OCI-LY1 (cell line): ENCODE results near the gene FAM229B.

ENCODE experiments used
- H2AFZ ChIP-seq: fragments of 200-600 bp; sonication (generic), shearing (Covaris generic); 2 replicates; pipeline ENCODE4 v1.6.0; 2014; ENCODE audit warnings: antibody characterized with exemption, mild to moderate bottlenecking, low read length
- H3F3A ChIP-seq: fragments of 200-600 bp; sonication (generic), shearing (Covaris generic); 2 replicates; pipeline ENCODE4 v1.6.0; 2014; ENCODE audit warnings: mild to moderate bottlenecking, antibody characterized with exemption, low read length, moderate library complexity; ENCODE audit not compliant: insufficient read depth
- H3K27ac ChIP-seq: fragments of 200-600 bp; sonication (generic); 2 replicates; pipeline ENCODE4 v1.5.1; 2014; ENCODE audit warnings: low read length, mixed run types, mild to moderate bottlenecking, low read depth; ENCODE audit not compliant: poor library complexity, severe bottlenecking
- H3K27me3 ChIP-seq: fragments of 200-600 bp; sonication (generic); 2 replicates; pipeline ENCODE4 v1.6.0; 2014; ENCODE audit warnings: antibody characterized with exemption, mild to moderate bottlenecking, low read length, moderate library complexity; ENCODE audit not compliant: insufficient read depth
- H3K36me3 ChIP-seq: fragments of 200-600 bp; sonication (generic); 2 replicates; pipeline ENCODE4 v1.6.1; 2014; ENCODE audit warnings: mild to moderate bottlenecking, antibody characterized with exemption, low read length, moderate library complexity, mixed read lengths; ENCODE audit not compliant: insufficient read depth
- H3K4me1 ChIP-seq: fragments of 200-600 bp; sonication (generic); 2 replicates; pipeline ENCODE4 v1.5.1; 2014; ENCODE audit warnings: mild to moderate bottlenecking, low read length, moderate library complexity; ENCODE audit not compliant: insufficient read depth, severe bottlenecking
- H3K4me2 ChIP-seq: fragments of 200-600 bp; sonication (generic), shearing (Covaris generic); 2 replicates; pipeline ENCODE4 v1.6.1; 2014; ENCODE audit warnings: low read length
- H3K4me3 ChIP-seq: fragments of 200-600 bp; sonication (generic); 2 replicates; pipeline ENCODE4 v1.5.1; 2014; ENCODE audit warnings: low read length, low read depth, mild to moderate bottlenecking, mixed read lengths; ENCODE audit not compliant: poor library complexity, severe bottlenecking
- H3K79me2 ChIP-seq: fragments of 200-600 bp; shearing (Covaris generic); 2 replicates; pipeline ENCODE4 v1.6.1; 2016; ENCODE audit warnings: mixed run types, low read length, mixed read lengths; ENCODE audit not compliant: insufficient read depth
- H3K9ac ChIP-seq: fragments of 200-600 bp; sonication (generic), shearing (Covaris generic); 2 replicates; pipeline ENCODE4 v1.6.1; 2014; ENCODE audit warnings: mild to moderate bottlenecking, low read length, mixed read lengths
- H3K9me2 ChIP-seq: fragments of 200-600 bp; sonication (generic), shearing (Covaris generic); 2 replicates; pipeline ENCODE4 v1.6.1; 2014; ENCODE audit warnings: low read depth, mild to moderate bottlenecking, low read length, mixed read lengths
- H3K9me3 ChIP-seq: fragments of 200-600 bp; shearing (Covaris generic); 2 replicates; pipeline ENCODE4 v1.6.1; 2014; ENCODE audit warnings: low read length, mixed read lengths
- H4K20me1 ChIP-seq: fragments of 200-600 bp; sonication (generic), shearing (Covaris generic); 2 replicates; pipeline ENCODE4 v1.6.0; 2016; ENCODE audit warnings: mild to moderate bottlenecking, low read length; ENCODE audit not compliant: insufficient read depth
- CTCF ChIP-seq: fragments of 200-600 bp; sonication (generic), shearing (Covaris generic); IDR thresholded peaks from 2 replicates; pipeline ENCODE4 v1.5.1; 2017; ENCODE audit warnings: mild to moderate bottlenecking, antibody characterized with exemption, low read length, moderate library complexity, mixed read lengths
- EZH2 ChIP-seq: fragments of 200-600 bp; sonication (generic), shearing (Covaris generic); IDR thresholded peaks from 2 replicates; pipeline ENCODE4 v1.8.0; 2017; ENCODE audit warnings: borderline replicate concordance, mixed run types, mild to moderate bottlenecking, antibody characterized with exemption, low read length, moderate library complexity, mixed read lengths

FAM229B gene

GRCh38 chr6:112145080-112145573 lies 57.7 kb downstream of the FAM229B start:
- H3K9ac ChIP-seq, result no peak overlapping the region
- no peaks in the 10 kb centered on the region for H4K20me1 ChIP-seq
- no peak overlapping the region for H2AFZ ChIP-seq
- H3K9me2 ChIP-seq, result no peaks in the 10 kb centered on the region
- H3K27ac ChIP-seq, result no peak overlapping the region
- H3K79me2 ChIP-seq, result no peaks in the 10 kb centered on the region
- H3K36me3 ChIP-seq, result no peaks in the 10 kb centered on the region
- H3K4me1 ChIP-seq, result no peaks in the 10 kb centered on the region
- H3K4me2 ChIP-seq, result no peak overlapping the region
- no peaks in the 10 kb centered on the region for H3K27me3 ChIP-seq
- TF ChIP-seq EZH2, result no peak
- no peak for TF ChIP-seq CTCF
- H3K9me3 ChIP-seq, result no peaks in the 10 kb centered on the region
- no peaks in the 10 kb centered on the region for H3F3A ChIP-seq
- no peak overlapping the region for H3K4me3 ChIP-seq

- Histone ChIP-seq H3K4me3 (no peak overlapping the region), H3K4me2 (no peak overlapping the region), H3K79me2 (no peaks in the 10 kb centered on the region), H4K20me1 (no peaks in the 10 kb centered on the region), H2AFZ (no peak overlapping the region), H3K4me1 (no peaks in the 10 kb centered on the region), H3K9me3 (no peaks in the 10 kb centered on the region), H3K27ac (no peak overlapping the region), H3K9ac (no peak overlapping the region), H3K36me3 (no peaks in the 10 kb centered on the region), H3K27me3 (no peaks in the 10 kb centered on the region), H3F3A (no peaks in the 10 kb centered on the region), H3K9me2 (no peaks in the 10 kb centered on the region)
- TF ChIP-seq CTCF (no peak), EZH2 (no peak)
These were observed 60.7 kb downstream of the FAM229B start for GRCh38 chr6:112148103-112148502.

- H3K4me3 ChIP-seq, result no peak overlapping the region
- H3F3A ChIP-seq, result no peaks in the 10 kb centered on the region
- H4K20me1 ChIP-seq, result no peaks in the 10 kb centered on the region
- H3K36me3 ChIP-seq, result no peaks in the 10 kb centered on the region
- H3K9me3 ChIP-seq, result no peaks in the 10 kb centered on the region
- no peak overlapping the region for H3K27ac ChIP-seq
- H3K4me1 ChIP-seq, result no peaks in the 10 kb centered on the region
- no peak overlapping the region for H3K4me2 ChIP-seq
- no peak overlapping the region for H2AFZ ChIP-seq
- no peak for TF ChIP-seq EZH2
- TF ChIP-seq CTCF, result no peak
- no peaks in the 10 kb centered on the region for H3K27me3 ChIP-seq
- no peak overlapping the region for H3K9ac ChIP-seq
- H3K79me2 ChIP-seq, result no peaks in the 10 kb centered on the region
- H3K9me2 ChIP-seq, result no peaks in the 10 kb centered on the region
These were observed 61.8 kb downstream of the FAM229B start for GRCh38 chr6:112149236-112149635.
